HT-29 (cell line): ENCODE measurements around the gene GABPA. TPM values are rescaled to one million over a fixed set of nuclear protein-coding genes. Genes with fewer than 3 reads are reported as not detected.
"Not testable (repeated sequence)": the region's sequence is repeated elsewhere in the genome, so short reads cannot be mapped to it uniquely, and the experiment has no call there.

Experiments
- DNase-seq: peaks from one replicate; pipeline ENCODE4 v3.0.0-alpha.2; 2015; ENCODE audit warnings: low spot score
- total RNA-seq: library from RNA; depleted of rRNA; stranded (reverse); fragments of >200 nt; shearing (Covaris generic); gene quantifications from 2 replicates; pipeline ENCODE4 v1.2.3, GENCODE V29; 2014; rRNA removed

Gene GABPA
- 5.9 and 6.3 TPM in 2 replicates for total RNA-seq

DNA sequence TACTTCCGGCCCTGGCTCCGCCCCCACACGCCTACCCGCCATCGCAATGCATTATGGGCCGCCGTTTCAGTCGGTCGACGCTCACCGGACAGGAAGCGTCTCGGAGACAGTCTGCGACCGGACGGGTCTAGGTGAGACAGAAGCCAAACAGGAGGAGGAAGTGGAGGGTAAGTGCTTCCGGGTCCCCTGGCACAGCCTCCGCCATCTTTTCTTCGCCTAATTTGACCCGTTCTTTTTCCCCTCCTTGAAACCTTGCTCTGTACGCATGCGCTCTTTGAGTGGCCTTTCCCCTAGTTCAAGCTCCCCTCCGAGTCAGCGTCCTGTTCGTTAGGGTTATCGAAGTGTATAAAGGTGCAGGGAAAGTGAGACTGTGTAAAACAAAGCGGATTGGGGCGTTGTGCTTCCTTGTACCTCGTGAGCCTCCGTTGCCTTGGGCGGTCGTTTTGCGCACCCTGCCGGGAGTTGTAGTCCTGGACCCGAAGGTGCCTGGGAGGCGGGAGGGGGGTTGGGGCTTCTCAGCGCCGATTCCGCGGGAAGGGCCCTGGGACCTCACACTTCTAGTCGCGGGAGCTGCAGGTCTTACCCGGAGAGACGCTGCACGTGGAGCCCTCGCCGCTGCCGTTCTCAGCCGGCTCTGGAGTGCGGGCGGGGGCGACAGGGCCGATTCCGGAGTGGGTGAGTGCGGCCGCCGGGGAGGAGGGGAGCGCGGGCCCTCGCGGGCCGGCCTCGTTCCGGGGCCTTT, at the start of gene GABPA, which contains the start of gene ATP5PF:
Gene GABPA, plus strand, starts transcription at position 69 of the 742 bp plus-strand sequence. CDS start 6,627 bp downstream, outside the sequence.
Gene ATP5PF, minus strand, starts transcription at position 1 of the 742 bp plus-strand sequence. CDS start 5,110 bp downstream, outside the sequence.
- peak; percentile 93 for DNase-seq

DNA sequence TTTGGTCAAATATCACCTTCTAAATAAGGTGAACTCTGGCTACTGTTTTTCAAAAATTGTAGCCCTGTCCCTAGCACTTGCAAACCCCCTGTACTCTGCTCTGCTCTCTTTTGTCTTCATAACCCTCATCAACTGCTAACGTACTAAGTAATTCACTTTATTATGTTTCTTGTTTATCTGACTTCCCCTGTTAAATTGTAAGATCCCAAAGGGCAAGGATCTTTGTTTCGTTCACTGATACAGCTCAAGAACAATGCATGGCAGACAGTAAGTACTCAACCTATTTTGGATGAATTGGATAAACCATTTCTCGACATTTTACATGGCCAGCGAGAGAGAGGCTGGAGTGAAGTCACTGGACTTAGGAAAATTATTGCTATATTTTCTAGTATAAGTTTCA, 47.0 kb upstream of the GABPA start:
- DNase-seq: no peak

DNA sequence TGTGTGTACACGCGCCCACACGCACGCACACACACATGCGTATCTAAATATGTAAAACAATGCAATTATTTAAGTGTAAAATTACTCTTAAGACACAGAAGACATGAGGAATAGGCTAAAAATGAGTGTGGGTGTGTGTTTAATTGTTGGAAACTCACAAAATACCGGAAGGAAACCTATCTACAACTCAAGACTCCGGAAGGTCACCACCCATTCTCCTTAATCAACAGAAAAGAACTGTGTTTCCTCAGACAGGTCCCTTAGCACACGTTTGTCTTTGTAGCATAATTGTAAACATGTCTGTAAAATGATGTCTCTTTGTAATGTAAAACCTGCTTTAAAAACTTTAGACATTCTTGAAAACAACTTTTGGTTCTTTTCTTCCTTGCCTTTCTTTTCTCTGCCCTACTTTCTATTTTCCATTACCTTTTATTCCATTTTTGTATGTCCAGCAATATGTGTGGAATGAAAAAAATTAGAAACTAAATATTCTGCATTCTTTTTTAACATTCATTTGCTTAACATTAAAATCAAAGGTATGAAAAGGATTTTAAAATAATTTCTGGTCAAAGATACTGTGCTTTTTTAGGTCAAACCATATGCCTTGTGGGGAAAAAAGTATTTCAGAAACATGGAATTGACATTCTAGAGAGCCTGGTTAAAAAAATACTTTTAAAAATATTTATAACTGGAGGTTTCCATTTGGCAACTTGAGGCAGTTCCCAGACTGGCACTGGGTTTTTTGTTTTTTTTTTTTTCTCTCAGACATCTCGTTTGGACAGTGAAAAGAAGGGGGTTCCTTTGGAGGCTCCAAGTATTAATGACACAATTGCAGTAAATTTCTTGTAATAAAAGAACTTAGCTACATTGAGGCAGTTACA, 46.3 kb upstream of the GABPA start:
- DNase-seq: no peak

GRCh38 chr21:25689226-25689625, 45.5 kb upstream of the GABPA start:
- DNase-seq: no peak

DNA sequence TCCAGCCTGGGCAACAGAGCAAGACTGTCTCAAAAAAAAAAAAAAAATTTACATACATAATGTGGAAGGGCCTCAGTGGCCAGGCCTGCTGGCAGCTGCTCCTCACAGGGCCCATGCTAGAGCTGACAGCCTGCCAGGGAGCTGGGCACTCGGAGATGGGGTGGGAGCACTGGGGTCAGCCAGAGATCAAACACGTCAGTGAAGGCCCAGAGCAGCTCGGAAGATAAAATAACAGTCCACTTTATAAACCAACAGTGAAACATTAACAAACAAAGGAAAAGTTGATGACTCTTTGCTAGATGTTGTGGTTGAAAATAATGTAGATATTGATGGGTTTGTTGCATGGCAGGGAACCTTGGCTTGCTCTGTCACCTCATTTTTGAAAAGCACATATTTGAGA, 42.8 kb upstream of the GABPA start:
- DNase-seq: no peak

GRCh38 chr21:25695461-25695860, 39.3 kb upstream of the GABPA start:
- DNase-seq: not testable (repeated sequence)

DNA sequence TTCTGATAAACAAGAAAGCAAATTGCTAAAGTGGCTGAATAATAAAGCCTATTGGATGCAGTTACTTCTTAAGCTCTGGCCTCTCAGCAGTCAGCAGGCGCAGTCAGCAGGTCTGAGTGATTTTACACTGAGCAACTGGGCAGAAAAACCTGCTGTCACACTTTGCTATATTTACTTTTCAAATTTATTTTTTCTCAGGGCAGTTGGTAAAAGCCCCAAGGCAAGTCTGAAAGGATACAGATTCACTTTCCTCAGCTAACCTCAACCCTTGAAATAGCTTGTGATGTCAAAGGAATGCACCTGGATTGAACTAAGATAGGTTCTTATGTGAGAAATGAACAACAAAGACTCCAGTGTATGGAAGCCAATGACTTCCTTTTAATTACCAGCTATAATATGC, 34.0 kb upstream of the GABPA start:
- DNase-seq: no peak

- no peak for DNase-seq
These were observed 33.2 kb upstream of the GABPA start for GRCh38 chr21:25701529-25701928.

GRCh38 chr21:25708467-25709065, 26.2 kb upstream of the GABPA start:
- peak; percentile 43 for DNase-seq

- no peak for DNase-seq
These were observed 25.0 kb upstream of the GABPA start for GRCh38 chr21:25709684-25710265.

GRCh38 chr21:25710550-25710949, 24.2 kb upstream of the GABPA start:
- no peak for DNase-seq

DNA sequence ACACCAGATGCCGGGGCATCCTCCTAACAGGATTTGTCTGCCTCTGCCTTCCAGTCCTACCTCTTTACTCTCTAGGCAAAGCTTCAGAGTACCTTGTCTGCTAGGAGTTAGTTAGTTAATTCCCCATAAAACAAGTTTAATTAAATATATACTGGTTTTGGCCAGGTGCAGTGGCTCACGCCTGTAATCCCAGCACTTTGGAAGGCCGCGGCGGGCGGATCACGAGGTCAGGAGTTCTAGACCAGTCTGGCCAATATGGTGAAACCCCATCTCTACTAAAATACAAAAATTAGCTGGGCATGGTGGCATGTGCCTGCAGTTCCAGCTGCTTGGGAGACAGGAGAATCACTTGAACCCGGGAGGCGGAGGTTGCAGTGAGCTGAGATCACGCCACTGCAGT, 20.7 kb upstream of the GABPA start:
- not testable (repeated sequence) for DNase-seq

DNA sequence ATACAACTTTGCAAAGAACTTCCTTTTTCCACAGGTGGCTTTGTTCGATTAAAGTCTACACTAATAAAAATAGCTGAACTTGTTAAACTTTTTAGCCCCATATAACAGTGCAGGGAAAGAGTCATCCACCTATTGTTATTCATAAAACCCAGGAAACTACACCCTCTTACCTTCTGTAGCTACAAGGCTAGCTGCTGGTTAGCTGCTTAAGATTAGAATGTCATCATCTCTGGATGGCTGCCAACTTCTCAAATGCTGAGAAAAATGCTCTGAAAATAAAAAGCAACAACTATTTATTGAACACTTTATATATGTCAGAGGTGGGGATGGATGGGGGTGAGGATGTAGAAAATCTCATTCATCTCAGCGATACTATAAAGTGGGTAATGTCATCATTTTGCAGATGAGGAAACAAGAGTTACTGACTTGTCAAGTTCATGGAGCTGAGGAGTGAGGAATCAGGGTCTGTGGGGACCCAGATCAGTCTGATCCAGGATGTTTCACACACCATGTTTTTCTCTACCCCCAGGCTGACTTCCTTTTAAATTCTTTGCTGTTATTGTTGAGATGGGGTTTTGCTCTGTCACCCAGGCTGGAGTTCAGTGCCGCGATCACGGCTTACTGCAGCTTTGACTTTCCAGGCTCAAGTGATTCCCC, 17.2 kb upstream of the GABPA start:
- peak; percentile 16 for DNase-seq

DNA sequence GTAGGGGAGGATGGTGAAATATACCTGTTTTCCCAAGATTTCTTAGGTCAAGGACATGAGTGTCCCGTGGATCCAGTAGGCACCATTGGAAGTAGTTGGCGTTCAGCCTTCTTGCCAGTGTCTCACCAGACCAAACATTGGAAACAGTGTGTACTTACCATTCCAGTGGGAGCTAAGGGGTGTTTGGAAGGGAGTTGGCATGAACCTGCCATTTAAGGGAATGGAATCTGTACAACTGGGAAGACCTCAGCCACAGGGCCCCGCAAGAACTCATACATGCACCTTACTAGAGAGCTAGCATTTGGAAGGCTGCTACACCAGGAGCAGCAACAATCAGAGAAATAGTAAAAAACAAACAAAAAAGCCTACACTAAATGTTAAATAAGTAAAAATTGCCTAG, 12.8 kb upstream of the GABPA start:
- no peak for DNase-seq

GRCh38 chr21:25722631-25723030, 12.1 kb upstream of the GABPA start:
- DNase-seq: no peak

- no peak for DNase-seq
These were observed 2.5 kb upstream of the GABPA start for GRCh38 chr21:25732091-25732760.

GRCh38 chr21:25733859-25734653, 716 bp upstream of the GABPA start:
- DNase-seq: peak; percentile 26

DNA sequence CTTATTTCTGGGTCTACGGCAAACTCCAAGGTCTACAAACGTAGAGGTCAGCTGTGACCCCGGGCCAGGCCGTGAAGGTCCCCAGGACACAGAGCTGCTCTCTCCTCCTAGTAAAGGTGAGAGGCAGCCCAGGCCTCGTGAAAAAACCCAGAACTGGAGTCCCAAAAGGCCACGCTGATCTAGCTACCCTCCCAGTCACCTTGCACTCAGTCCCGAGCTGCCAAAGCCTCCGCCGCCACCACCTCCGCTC, 193 bp upstream of the GABPA start:
- no peak for DNase-seq

DNA sequence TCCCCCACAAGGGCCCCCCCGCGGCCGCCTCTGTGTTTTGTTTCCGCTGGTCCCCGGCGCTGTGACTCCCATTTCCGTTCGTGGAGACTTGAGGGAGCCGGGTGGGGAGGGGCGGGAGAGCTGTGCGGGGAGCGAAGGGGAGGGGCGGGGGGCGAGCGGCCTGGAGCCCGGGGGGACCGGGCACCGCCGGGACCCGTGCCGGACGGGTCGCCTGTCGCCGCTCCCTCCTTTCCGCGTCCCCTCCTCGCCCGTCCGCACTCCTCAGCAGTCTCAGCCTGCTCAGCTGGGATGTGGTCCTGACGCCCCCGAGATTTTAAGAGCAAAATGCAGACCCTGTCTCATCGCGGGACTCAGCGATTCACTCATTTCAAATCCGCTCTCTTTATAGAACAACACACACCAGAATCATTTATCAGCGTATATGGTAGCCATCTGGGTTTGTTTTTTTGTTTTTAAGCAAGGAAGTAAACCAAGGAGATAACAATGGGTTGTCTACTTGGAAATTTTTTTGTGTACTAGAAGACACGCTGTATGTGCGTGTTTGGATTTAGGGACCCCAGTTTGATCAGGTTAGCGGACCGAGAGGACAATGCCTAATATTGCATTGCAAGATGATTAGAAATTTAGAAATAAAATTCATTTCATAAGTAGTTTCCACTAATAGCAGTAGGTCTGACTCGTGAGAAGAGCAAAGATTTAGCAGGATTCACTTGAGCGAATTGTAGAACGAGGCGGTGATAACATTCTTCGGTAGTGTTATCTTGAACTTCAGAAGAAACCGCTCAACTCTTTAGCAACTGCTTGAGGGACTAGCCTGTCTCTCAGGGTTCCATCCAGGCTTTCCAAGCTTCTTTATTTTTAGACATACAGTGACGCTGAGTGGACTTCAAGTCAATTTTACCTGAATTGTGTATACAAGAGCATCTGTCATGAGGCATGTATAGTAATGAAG, 1.1 kb downstream of the GABPA start:
- peak; percentile 62 for DNase-seq
